Neural cell (in vitro differentiated cells): ENCODE data around the gene ZCCHC14. TPM values are rescaled to one million over a fixed set of nuclear protein-coding genes. Genes with fewer than 3 reads are reported as not detected.

Experiments
- H2AFZ ChIP-seq: fragments of 200-600, 300-800 bp; sonication (generic), shearing (Covaris generic); 2 replicates; pipeline ENCODE4 v1.6.0; 2014; ENCODE audit warnings: low read depth, mild to moderate bottlenecking, antibody characterized with exemption, low read length, moderate library complexity
- H3F3A ChIP-seq: fragments of 200-600 bp; shearing (Covaris generic); 2 replicates; pipeline ENCODE4 v1.6.1; 2016; ENCODE audit warnings: mild to moderate bottlenecking, moderate library complexity, mixed read lengths, antibody characterized with exemption, low read length; ENCODE audit not compliant: insufficient read depth, poor library complexity, severe bottlenecking
- H3K27ac ChIP-seq: fragments of 200-600, 300-800 bp; sonication (generic), shearing (Covaris generic); 2 replicates; pipeline ENCODE4 v1.5.1; 2014; ENCODE audit warnings: mild to moderate bottlenecking, low read length, moderate library complexity
- H3K27me3 ChIP-seq: fragments of 300-800, 200-600 bp; sonication (generic), shearing (Covaris generic); 2 replicates; pipeline ENCODE4 v1.6.0; 2014; ENCODE audit warnings: mild to moderate bottlenecking, low read depth, low read length, moderate library complexity; ENCODE audit not compliant: insufficient read depth
- H3K36me3 ChIP-seq: fragments of 300-800, 200-600 bp; sonication (generic), shearing (Covaris generic); 2 replicates; pipeline ENCODE4 v1.5.1; 2014; ENCODE audit warnings: mild to moderate bottlenecking, antibody characterized with exemption, low read length, moderate library complexity; ENCODE audit not compliant: insufficient read depth
- H3K4me2 ChIP-seq: fragments of 300-800, 200-600 bp; sonication (generic), shearing (Covaris generic); 2 replicates; pipeline ENCODE4 v1.6.0; 2014; ENCODE audit warnings: mild to moderate bottlenecking, low read length
- H3K4me3 ChIP-seq: fragments of 300-800, 200-600 bp; sonication (generic), shearing (Covaris generic); 2 replicates; pipeline ENCODE4 v1.5.1; 2014; ENCODE audit warnings: mild to moderate bottlenecking, low read length, moderate library complexity
- H3K79me2 ChIP-seq: fragments of 200-600 bp; shearing (Covaris generic); replicated peaks from 2 replicates; pipeline ENCODE4 v1.6.0; 2014; ENCODE audit warnings: mild to moderate bottlenecking, low read length, moderate library complexity; ENCODE audit not compliant: insufficient read depth
- H3K9ac ChIP-seq: fragments of 300-800, 200-600 bp; sonication (generic), shearing (Covaris generic); 2 replicates; pipeline ENCODE4 v1.6.1; 2016; ENCODE audit warnings: mild to moderate bottlenecking, low read length, mixed read lengths
- H3K9me2 ChIP-seq: fragments of 200-600 bp; shearing (Covaris generic); 2 replicates; pipeline ENCODE4 v1.6.1; 2016; ENCODE audit warnings: mild to moderate bottlenecking, low read length, mixed read lengths; ENCODE audit not compliant: insufficient read depth
- H3K9me3 ChIP-seq: fragments of 200-600, 300-800 bp; sonication (generic), shearing (Covaris generic); 2 replicates; pipeline ENCODE4 v1.6.1; 2016; ENCODE audit warnings: mild to moderate bottlenecking, mixed run types, low read length, moderate library complexity, mixed read lengths
- H4K20me1 ChIP-seq: fragments of 200-600 bp; shearing (Covaris generic); 2 replicates; pipeline ENCODE4 v1.6.1; 2016; ENCODE audit warnings: mild to moderate bottlenecking, mixed run types; ENCODE audit not compliant: insufficient read depth
- CTCF ChIP-seq: fragments of 450-650 bp; IDR thresholded peaks from 2 replicates; pipeline ENCODE4 v1.5.1; 2014; ENCODE audit warnings: antibody characterized with exemption, mild to moderate bottlenecking, moderate library complexity; ENCODE audit not compliant: poor library complexity, severe bottlenecking
- EP300 ChIP-seq: fragments of 450-650 bp; conservative IDR thresholded peaks from 2 replicates; pipeline ENCODE4 v1.6.1; 2014; ENCODE audit warnings: antibody characterized with exemption, mild to moderate bottlenecking, moderate library complexity; ENCODE audit not compliant: poor library complexity, severe bottlenecking
- EZH2 ChIP-seq: fragments of 200-600, 300-800 bp; shearing (Covaris generic), sonication (generic); IDR thresholded peaks from 2 replicates; pipeline ENCODE4 v1.6.1; 2014; ENCODE audit warnings: antibody characterized with exemption, low read length, borderline replicate concordance, mild to moderate bottlenecking; ENCODE audit not compliant: insufficient read depth, poor library complexity, severe bottlenecking
- MXI1 ChIP-seq: fragments of 450-650 bp; conservative IDR thresholded peaks from 2 replicates; pipeline ENCODE4 v1.6.1; 2014; ENCODE audit warnings: antibody characterized with exemption, mild to moderate bottlenecking; ENCODE audit not compliant: poor library complexity, severe bottlenecking
- POLR2AphosphoS5 ChIP-seq: IDR thresholded peaks from 2 replicates; pipeline ENCODE4 v1.6.1; 2012
- RAD21 ChIP-seq: fragments of 450-650 bp; conservative IDR thresholded peaks from 2 replicates; pipeline ENCODE4 v1.6.1; 2014; ENCODE audit warnings: antibody characterized with exemption, mild to moderate bottlenecking, moderate library complexity
- REST ChIP-seq: IDR thresholded peaks from 2 replicates; pipeline ENCODE4 v1.6.1; 2012; ENCODE audit warnings: borderline replicate concordance
- SMC3 ChIP-seq: fragments of 450-650 bp; conservative IDR thresholded peaks from 2 replicates; pipeline ENCODE4 v1.6.1; 2014; ENCODE audit warnings: antibody characterized with exemption, mild to moderate bottlenecking, moderate library complexity; ENCODE audit not compliant: poor library complexity
- TAF1 ChIP-seq: IDR thresholded peaks from 2 replicates; pipeline ENCODE4 v1.6.1; 2012; ENCODE audit warnings: low read depth
- polyA plus RNA-seq: library from polyadenylated mRNA; depleted of rRNA; stranded (reverse); fragments of >200 nt; gene quantifications from 2 replicates; pipeline ENCODE4 v1.2.3, GENCODE V29; 2014

ZCCHC14 gene
- polyA plus RNA-seq, 1 donor from 2014 or later: 22.1 TPM

GRCh38 chr16:87451563-87452210, 41.1 kb downstream of the ZCCHC14 start:
- H3K9me2 ChIP-seq: no peaks in the 10 kb centered on the region
- peaks cover 4% of the 10 kb centered on the region for H4K20me1 ChIP-seq
- H3K79me2 ChIP-seq: peaks cover 3% of the 10 kb centered on the region
- no peaks in the 10 kb centered on the region for H3K9me3 ChIP-seq
- no peak overlapping the region for H2AFZ ChIP-seq
- H3K36me3 ChIP-seq: no peaks in the 10 kb centered on the region
- no peak for TF ChIP-seq CTCF
- no peak for TF ChIP-seq EZH2
- no peak for TF ChIP-seq MXI1
- TF ChIP-seq SMC3: no peak
- TF ChIP-seq POLR2AphosphoS5: no peak
- TF ChIP-seq REST: no peak
- TF ChIP-seq RAD21: no peak
- no peak for TF ChIP-seq EP300
- TF ChIP-seq TAF1: no peak
- H3F3A ChIP-seq: no peaks in the 10 kb centered on the region
- H3K27ac ChIP-seq: no peak overlapping the region
- H3K27me3 ChIP-seq: no peaks in the 10 kb centered on the region
- H3K4me2 ChIP-seq: no peak overlapping the region
- H3K9ac ChIP-seq: no peak overlapping the region
- H3K4me3 ChIP-seq: no peak overlapping the region

GRCh38 chr16:87448866-87449265, 44.0 kb downstream of the ZCCHC14 start:
- Histone ChIP-seq H3K9ac (no peak overlapping the region), H3K27ac (no peak overlapping the region), H3K79me2 (peaks cover 3% of the 10 kb centered on the region), H2AFZ (no peak overlapping the region), H3K9me3 (peaks cover 5% of the 10 kb centered on the region), H3K36me3 (peaks cover 3% of the 10 kb centered on the region), H3K9me2 (no peaks in the 10 kb centered on the region), H3K27me3 (no peaks in the 10 kb centered on the region), H3K4me2 (no peak overlapping the region), H3K4me3 (no peak overlapping the region), H3F3A (no peaks in the 10 kb centered on the region), H4K20me1 (peaks cover 3% of the 10 kb centered on the region)
- TF ChIP-seq REST: no peak
- no peak for TF ChIP-seq CTCF
- TF ChIP-seq POLR2AphosphoS5: no peak
- TF ChIP-seq EP300: no peak
- TF ChIP-seq RAD21: no peak
- TF ChIP-seq TAF1: no peak
- no peak for TF ChIP-seq EZH2
- TF ChIP-seq MXI1: no peak
